GM21360 (cell line): ENCODE results near the gene R3HDM2.
A peak's percentile ranks its signal among the peaks of the same experiment; 100 is the strongest.
"Not testable (repeated sequence)": the region's sequence is repeated elsewhere in the genome, so short reads cannot be mapped to it uniquely, and the experiment has no call there.

Experiments used
- ATAC-seq: cut with Tn5 transposase; IDR thresholded peaks from one replicate; pipeline ENCODE4 v1.9.1; 2021; ENCODE audit warnings: mild to moderate bottlenecking, moderate library complexity; ENCODE audit not compliant: unreplicated experiment

Gene R3HDM2

DNA sequence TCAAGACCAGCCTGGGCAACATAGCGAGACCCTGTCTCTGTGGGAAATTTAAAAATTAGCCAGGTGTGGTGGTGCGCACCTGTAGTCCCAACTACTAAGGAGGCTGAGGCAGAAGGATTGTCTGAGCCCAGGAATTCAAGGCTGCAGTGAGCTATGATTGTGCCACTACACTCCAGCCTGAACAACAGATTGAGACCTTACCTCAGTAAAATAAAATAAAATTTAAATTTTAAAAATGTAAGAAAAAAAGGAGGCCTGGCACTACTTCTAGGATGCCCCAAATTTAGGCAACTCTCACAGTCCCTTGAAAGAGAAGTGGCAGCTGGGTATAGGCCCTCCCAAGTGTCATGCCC is 23.3 kb upstream of the R3HDM2 start:
- ATAC-seq, result no peak

DNA sequence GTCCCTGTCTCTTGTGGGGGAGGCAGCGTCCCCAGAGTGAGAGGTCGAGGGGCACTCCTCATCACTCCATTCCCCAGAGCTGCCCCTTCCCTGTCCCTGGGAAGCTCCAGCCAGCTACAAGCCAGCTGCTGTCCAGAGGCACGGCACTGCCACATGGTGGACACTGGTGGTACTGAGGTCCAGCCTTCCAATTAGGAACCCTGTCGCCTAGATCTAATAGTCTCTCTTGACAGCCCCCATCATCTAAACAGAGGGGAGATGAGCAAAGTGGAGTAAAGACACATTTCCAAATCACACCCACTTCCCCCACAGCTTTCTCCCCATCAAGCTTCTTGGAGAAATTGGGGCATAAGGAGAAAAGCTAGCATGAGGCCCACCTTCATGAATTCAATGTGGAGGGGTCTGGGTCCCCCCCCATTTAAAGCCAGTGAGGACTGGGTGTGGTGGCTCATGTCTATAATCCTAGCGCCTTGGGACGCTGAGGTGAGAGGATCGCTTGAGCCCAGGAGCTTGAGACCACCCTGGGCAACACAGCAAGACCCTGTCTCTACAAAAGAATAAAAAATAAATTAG is 22.2 kb upstream of the R3HDM2 start:
- ATAC-seq, result no peak

DNA sequence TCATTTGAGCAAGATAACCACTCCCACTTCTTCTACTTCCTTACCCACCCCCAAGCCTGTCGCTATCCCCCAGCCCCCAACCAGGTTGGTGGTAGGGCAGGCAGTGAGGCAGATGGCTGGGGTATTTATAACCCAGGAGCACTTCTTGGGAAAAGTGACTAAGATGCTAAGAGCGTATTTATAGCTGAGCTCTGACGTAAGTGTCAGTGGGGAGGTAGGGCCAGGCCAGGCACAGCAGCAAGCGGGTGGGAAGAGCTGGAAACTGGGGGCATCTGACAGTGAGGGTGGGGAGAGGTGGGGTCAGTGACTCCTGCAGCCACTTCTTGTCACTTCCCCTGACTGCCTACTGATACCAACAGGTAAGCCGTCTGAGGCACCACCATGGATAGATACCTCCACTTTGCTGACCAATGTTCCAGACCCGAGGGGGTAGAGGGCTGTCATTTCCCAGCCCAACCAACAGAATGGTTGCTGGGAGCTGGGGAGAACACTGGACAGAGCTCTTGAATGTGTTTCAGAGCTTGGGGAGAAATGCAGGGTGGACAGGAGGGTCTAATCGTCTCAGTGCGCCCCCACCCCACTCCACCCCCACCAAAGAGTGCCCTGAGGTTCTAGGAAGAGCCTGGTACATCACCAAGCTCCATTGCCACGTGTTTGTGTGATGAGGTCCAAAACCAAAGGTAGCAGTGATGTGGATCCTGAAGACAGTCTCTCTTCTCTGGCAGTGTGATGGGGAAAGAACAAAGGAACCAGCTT is 21.5 kb upstream of the R3HDM2 start:
- ATAC-seq, result no peak

GRCh38 chr12:57451233-57451778 is 20.5 kb upstream of the R3HDM2 start:
- no peak for ATAC-seq

- ATAC-seq, result no peak
These were observed 19.2 kb upstream of the R3HDM2 start for GRCh38 chr12:57450057-57450456.

- no peak for ATAC-seq
These were observed 18.5 kb upstream of the R3HDM2 start for GRCh38 chr12:57449375-57449774.

DNA sequence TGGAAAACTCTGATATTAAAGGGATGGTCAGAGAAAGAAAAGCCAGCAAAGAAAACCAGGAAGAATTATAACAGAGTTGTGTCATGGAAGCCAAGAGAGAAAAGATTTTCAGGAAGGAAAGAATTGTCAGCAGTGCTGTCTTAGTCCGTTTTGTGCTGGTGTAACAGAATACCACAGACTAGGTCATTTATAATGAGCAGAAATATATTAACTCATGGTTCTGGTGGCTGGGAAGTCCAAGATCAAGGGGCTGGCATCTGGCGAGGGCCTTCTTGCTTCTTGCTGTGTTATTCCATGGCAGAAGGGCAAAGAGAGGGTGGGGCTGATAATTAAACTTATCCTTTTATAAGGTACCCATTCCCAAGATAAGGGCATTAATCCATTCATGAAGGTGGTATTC is 17.8 kb upstream of the R3HDM2 start:
- ATAC-seq, result no peak

DNA sequence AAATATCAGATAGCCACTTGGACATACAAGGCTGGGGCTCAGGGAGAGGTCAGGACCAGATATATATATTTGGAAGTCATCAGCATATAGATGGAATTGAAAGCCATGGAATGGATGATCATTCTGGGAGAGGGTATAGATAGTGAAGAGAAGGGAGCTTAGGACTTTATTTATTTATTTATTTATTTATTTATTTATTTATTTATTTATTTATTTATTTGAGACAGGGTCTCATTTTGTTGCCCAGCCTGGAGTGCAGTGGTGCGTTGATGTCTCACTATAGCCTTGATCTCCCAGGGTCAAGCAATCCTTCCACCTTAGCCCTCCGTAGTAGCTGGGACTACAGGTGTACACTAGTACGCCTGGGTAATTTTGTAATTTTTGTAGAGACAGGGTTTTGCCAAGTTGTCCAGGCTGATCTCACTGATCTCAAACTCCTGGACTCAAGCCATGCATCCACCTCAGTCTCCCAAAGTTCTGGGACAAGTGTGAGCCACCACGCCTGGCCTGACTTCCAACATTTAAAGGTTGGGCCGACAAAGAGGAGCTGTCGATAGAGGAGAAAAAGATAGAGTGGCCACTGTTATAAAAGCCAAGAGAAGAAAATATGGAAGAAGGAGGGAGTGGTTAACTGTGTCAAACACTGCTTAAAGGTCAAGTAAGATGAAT is 15.6 kb upstream of the R3HDM2 start:
- no peak for ATAC-seq

- ATAC-seq, result no peak
These were observed 13.9 kb upstream of the R3HDM2 start for GRCh38 chr12:57444744-57445143.

- not testable (repeated sequence) for ATAC-seq
These were observed 13.5 kb upstream of the R3HDM2 start for GRCh38 chr12:57444337-57444736.

- ATAC-seq, result no peak
These were observed 11.1 kb upstream of the R3HDM2 start for GRCh38 chr12:57441846-57442427.

DNA sequence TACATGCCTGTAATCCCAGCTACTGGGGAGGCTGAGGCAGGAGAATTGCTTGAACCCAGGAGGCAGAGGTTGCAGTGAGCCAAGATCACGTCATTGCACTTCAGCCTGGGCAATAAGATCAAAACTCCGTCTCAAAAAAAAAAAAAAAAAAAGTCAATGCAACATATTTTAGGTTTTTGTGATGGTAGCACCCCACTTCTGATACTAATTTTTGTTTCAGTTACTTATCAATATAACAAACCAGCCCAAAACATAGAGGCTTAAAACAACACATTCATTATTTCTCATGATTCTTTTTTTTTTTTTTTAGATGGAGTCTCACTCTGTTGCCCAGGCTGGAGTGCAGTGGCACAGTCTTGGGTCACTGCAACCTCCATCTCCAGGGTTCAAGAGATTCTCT is 10.6 kb upstream of the R3HDM2 start:
- not testable (repeated sequence) for ATAC-seq

GRCh38 chr12:57439762-57440266 is 9.0 kb upstream of the R3HDM2 start:
- ATAC-seq, result no peak

- no peak for ATAC-seq
These were observed 7.6 kb upstream of the R3HDM2 start for GRCh38 chr12:57438400-57438799.

- ATAC-seq, result no peak
These were observed 4.5 kb upstream of the R3HDM2 start for GRCh38 chr12:57435293-57435692.

DNA sequence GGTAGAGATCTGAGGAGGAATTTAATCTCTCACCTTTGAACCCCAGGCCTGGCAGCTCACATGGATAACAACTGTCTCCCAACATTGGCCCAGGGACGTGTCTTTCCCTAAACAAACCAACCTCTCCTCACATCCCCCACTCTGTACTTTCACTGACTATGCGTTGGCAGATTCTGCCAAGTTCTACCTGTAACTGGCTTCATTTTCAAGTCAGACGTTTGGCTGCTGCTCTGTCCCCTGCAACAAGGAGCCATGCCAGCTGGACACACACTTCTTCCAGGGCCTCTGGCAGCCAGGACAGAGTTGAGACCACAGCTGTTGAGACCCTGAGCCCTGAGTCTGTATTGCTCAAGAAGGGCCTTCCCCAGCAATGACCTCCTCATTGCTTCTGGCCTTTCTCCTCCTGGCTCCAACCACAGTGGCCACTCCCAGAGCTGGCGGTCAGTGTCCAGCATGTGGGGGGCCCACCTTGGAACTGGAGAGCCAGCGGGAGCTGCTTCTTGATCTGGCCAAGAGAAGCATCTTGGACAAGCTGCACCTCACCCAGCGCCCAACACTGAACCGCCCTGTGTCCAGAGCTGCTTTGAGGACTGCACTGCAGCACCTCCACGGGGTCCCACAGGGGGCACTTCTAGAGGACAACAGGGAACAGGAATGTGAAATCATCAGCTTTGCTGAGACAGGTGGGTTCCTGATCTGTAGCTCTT is 3.8 kb upstream of the R3HDM2 start, which contains the start of gene INHBC:
INHBC (plus strand) TSS at position 268 of the 707 bp plus-strand sequence; CDS start at position 371, 103 bp downstream.
- ATAC-seq, result no peak

DNA sequence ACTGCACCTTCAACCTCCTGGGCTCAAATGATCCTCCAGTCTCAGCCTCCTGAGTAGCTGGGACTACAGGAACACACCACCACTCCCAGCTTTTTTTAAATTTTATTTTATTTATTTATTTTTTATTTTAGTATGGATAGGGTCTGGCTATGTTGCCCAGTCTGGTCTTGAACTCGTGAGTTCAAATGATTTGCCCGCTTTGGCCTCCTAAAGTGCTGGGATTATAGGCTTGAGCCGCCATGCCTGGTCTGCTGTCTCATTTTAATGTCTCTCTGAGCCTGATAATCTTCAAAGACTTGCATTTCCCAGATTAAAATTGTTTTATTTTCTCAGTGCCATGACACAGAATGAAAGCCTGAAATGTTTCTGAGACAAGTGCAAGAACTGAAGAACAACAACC is 2.5 kb upstream of the R3HDM2 start:
- no peak for ATAC-seq

DNA sequence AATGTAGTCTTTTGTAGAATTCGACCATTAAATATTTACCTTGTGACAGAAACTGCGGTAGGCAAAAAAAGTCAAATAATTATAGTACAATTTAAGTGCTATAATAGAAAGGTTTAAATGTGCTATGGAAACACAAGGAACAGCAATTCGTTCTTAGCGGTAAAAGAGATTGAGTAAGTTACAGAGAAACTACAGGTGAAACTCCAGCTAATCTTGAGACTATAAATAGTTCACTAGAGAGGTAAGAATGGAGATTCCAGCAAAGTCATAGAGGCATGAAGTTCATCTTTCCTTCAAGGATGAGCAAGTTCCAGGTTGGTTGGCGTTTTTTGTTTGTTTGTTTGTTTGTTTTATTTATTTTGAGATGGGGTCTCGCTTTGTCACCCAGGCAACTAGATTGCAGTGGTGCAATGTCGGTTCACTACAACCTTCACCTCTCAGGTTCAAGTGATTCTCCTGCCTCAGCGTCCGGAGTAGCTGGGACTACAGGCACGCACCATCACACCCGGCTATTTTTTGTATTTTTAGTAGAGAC is 878 bp upstream of the R3HDM2 start:
- ATAC-seq, result no peak

DNA sequence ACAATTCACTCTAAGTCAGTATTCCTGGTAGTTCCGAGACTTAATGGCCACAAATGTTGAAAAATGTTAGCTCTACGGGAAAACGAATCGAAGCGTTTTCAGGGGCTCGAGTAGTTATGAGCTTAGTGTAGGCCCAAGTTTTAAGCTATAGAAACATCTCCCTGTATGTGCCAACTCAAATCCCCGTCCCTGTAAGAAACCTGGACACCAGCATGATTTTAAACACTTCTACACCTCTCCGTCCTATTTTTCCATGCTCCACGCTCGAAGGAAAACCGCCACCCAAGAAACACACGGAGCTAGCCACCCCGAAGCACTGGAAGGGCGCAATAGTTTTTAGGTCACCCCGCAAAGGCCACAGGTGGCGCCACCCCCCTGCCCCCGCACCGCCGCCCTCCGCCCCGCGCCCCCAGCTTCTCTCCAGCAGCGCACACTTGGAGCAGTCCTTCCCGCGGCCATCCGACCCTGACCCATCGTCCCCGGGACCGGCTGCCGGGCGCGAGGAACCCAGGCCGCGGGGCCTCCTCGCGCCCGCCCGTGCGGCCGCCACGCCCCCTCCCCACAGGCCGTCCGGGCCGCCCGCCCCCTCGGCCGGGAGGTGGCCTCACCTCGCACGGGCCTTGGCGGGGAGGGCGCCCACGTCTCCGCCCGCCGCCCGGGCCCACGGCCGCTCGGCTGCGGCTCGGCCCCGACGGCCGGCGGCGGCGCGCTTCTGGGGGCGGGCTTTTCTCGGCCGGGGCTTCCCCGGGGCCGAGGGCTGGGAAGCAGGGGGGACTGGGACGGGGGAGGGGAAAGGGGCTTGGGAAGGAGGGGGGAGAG is 522 bp downstream of the R3HDM2 start:
- peak; percentile 51 for ATAC-seq
